GM12878 (cell line): ENCODE measurements around the gene FGB.

Source experiments
- BCL3 ChIP-seq: IDR thresholded peaks from 2 replicates; pipeline ENCODE4 v1.6.1; 2011; ENCODE audit warnings: borderline replicate concordance, low read depth, mild to moderate bottlenecking, moderate library complexity, low read length; ENCODE audit not compliant: insufficient read depth, poor library complexity, severe bottlenecking
- CHD2 ChIP-seq: IDR thresholded peaks from 2 replicates; pipeline ENCODE4 v1.6.1; 2011; ENCODE audit warnings: low read depth, low read length, improper control_type of control experiment, borderline replicate concordance
- CTCF ChIP-seq, 3 experiments: IDR thresholded peaks in 2 of 3; conservative IDR thresholded peaks in 1 of 3; 2 replicates each; pipeline ENCODE4 v1.5.1; 2011; ENCODE audit warnings: low read depth in 3 of 3, low read length in 3 of 3, mild to moderate bottlenecking in 3 of 3, control low read depth in 2 of 3, moderate library complexity in 2 of 3, inconsistent platforms in 1 of 3, mixed read lengths in 1 of 3; ENCODE audit not compliant: control insufficient read depth in 2 of 3, insufficient read depth in 1 of 3; ENCODE audit errors: extremely low read depth in 1 of 3
- MYC ChIP-seq: IDR thresholded peaks from 2 replicates; pipeline ENCODE4 v1.6.1; 2011; ENCODE audit warnings: mild to moderate bottlenecking, low read length, moderate library complexity, inconsistent platforms; ENCODE audit not compliant: insufficient read depth, insufficient replicate concordance, insufficient read length, severe bottlenecking
- POLR2AphosphoS5 ChIP-seq: IDR thresholded peaks from 2 replicates; pipeline ENCODE4 v1.6.1; 2011; ENCODE audit warnings: mild to moderate bottlenecking, low read length, inconsistent platforms
- ZNF274 ChIP-seq: IDR thresholded peaks from one replicate; pipeline ENCODE4 v1.8.0; 2011; ENCODE audit not compliant: insufficient read length, insufficient read depth

GRCh38 chr4:154517591-154517990, 45.2 kb upstream of the FGB start:
- TF ChIP-seq CTCF (IDR thresholded peaks at IDR 0.05 in 2 of 3, conservative IDR thresholded peaks at IDR 0.05 in 1 of 3; ENCODE audit: control insufficient read depth in 2 of 3, extremely low read depth in 1 of 3, insufficient read depth in 1 of 3, low read depth in 3 of 3, low read length in 3 of 3) (no peak), MYC (no peak), CHD2 (no peak), ZNF274 (no peak), BCL3 (no peak), POLR2AphosphoS5 (no peak)
